Fibroblast of peridontal ligament (primary cell): ENCODE measurements around the gene STARD7.
"Not testable (repeated sequence)": the region's sequence is repeated elsewhere in the genome, so short reads cannot be mapped to it uniquely, and the experiment has no call there.

ENCODE experiments used
- DNase-seq: peaks from one replicate; pipeline ENCODE4 v3.0.0-alpha.2; 2010; ENCODE audit errors: extremely low read depth

Gene STARD7

GRCh38 chr2:96163768-96164429 lies 44.7 kb downstream of the STARD7 start:
- DNase-seq: no peak

- no peak for DNase-seq
Measured at GRCh38 chr2:96163415-96163767, 45.2 kb downstream of the STARD7 start.

- DNase-seq: no peak
Measured at GRCh38 chr2:96161898-96162297, 46.7 kb downstream of the STARD7 start.

- DNase-seq: not testable (repeated sequence)
Measured at GRCh38 chr2:96160366-96160765, 48.3 kb downstream of the STARD7 start.

- DNase-seq: no peak
Measured at GRCh38 chr2:96159084-96159830, 49.4 kb downstream of the STARD7 start.

GRCh38 chr2:96158554-96158940 lies 50.1 kb downstream of the STARD7 start:
- DNase-seq: no peak

- DNase-seq: no peak
Measured at GRCh38 chr2:96157649-96158553, 50.7 kb downstream of the STARD7 start.

- DNase-seq: no peak
Measured at GRCh38 chr2:96156926-96157648, 51.5 kb downstream of the STARD7 start.

- no peak for DNase-seq
Measured at GRCh38 chr2:96156011-96156820, 52.4 kb downstream of the STARD7 start.

- DNase-seq: no peak
Measured at GRCh38 chr2:96154506-96155380, 53.9 kb downstream of the STARD7 start.

- DNase-seq: no peak
Measured at GRCh38 chr2:96153991-96154431, 54.6 kb downstream of the STARD7 start.

- no peak for DNase-seq
Measured at GRCh38 chr2:96153291-96153713, 55.3 kb downstream of the STARD7 start.

GRCh38 chr2:96152304-96153161 lies 56.1 kb downstream of the STARD7 start:
- DNase-seq: no peak

GRCh38 chr2:96151595-96152303 lies 56.9 kb downstream of the STARD7 start:
- DNase-seq: no peak

GRCh38 chr2:96150791-96151594 lies 57.6 kb downstream of the STARD7 start:
- DNase-seq: no peak

- DNase-seq: no peak
Measured at GRCh38 chr2:96150007-96150640, 58.5 kb downstream of the STARD7 start.
